Head of caudate nucleus (tissue), 42 donors: Measurements from ENCODE around the gene SHB.
A peak's percentile ranks its signal among the peaks of the same experiment; 100 is the strongest.

Experiments
- DNase-seq, 42 donors: peaks; one replicate each; pipeline versions ENCODE4 v3.0.0 to v3.0.0-alpha.2; 2020 to 2021; ENCODE audit warnings: mixed read lengths in 7 of 42
- intact Hi-C: fragments of 100-400 bp; cut with DNase I; formaldehyde crosslinking; loops from one replicate; pipeline ENCODE4 v1.15.0; 2022

The SHB gene

GRCh38 chr9:37938121-37938891 is 130.7 kb downstream of the SHB start:
- intact Hi-C loops: no loop called here

DNA sequence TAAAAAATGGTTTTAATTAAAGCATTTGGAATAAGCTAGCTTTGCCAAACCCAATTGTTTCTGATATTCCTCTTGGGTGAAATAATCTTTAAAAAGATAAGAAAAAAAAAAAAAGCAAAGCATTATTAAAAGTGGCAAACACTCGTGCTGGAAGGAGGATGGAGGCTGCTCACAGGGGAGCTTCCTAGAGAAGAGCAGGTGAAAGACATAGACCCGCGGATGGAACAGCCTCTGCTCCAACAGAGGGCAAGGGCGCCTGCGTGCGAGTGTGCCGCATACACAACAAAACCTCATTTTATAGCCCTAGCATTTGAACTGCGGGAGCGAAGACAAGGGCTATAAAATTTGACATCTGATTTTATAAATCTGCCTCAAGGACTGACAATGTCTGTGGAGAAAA is 131.7 kb downstream of the SHB start:
- intact Hi-C loops: no loop called here
- no peak for DNase-seq

More at GRCh38 chr9:37938121-37938891, 130.7 kb downstream of the SHB start:
- peak in 38 of 42 donors; percentile 44 to 83 (median 64) for DNase-seq

DNA sequence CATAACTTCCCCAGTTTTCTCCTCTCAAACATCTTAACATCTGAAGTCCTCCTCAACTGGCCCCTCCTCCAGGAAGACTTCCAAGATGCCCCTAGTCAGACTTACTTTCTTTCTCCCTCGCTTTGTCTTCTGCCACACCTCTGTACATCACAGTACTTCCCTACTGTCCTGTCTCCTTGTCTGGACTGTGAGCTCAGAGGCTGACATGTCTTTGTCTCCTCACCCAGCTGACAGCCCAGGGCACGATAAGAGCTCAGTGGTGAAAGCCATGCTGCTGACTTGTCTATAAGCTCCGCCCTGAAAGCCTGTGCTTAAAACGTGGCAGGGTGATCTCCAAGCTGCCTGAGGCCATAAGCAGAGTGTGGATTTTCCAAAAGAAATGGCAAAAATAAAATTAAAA is 132.1 kb downstream of the SHB start:
- intact Hi-C loops: no loop called here
- DNase-seq: no peak

DNA sequence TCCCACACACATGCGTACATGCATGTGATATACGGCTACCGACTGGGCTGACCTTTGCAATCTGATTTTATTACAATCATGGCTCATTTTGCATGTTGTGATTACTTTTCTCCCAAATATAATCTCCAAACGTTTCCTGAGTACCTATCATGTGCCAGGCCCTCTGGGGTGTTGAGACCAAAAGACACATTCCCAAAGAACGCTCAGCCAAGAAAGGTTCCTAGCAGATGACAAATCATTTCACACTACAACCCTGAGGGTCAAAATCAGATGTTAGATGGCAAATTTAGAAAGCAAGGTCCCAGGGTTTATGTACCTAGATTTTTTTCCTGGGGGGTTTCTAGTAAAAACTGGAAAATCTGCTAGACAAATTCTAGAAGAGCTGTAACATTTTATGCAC is 132.7 kb downstream of the SHB start:
- DNase-seq: no peak
- intact Hi-C loops: no loop called here

DNA sequence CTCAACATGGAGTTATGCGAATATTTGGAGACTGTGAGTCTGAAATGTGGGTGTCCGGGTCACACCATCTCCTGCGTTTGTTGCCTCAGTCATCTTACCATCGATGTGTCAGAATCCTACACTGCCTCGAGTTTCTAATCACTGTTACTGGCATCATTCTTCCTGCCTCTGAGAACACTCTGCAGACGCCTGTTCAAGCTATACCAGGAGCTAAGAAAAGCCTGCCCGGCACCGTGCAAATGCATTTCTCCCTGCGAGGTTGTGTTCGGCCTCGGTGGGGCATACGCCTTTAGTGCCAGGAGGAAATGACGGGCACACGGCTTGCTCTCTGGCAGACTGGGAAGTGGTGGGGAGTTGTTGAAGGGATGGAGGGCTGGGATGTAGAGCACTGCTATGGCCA is 133.9 kb downstream of the SHB start:
- peak in 10 of 42 donors; percentile 31 to 73 (median 52) for DNase-seq
- intact Hi-C loops: no loop called here

GRCh38 chr9:37931592-37931991 is 137.4 kb downstream of the SHB start:
- no peak for DNase-seq

GRCh38 chr9:37929441-37929895 is 139.6 kb downstream of the SHB start:
- DNase-seq: no peak
- intact Hi-C loops: no loop called here

More at GRCh38 chr9:37931592-37931991, 137.4 kb downstream of the SHB start:
- intact Hi-C loops: no loop called here

DNA sequence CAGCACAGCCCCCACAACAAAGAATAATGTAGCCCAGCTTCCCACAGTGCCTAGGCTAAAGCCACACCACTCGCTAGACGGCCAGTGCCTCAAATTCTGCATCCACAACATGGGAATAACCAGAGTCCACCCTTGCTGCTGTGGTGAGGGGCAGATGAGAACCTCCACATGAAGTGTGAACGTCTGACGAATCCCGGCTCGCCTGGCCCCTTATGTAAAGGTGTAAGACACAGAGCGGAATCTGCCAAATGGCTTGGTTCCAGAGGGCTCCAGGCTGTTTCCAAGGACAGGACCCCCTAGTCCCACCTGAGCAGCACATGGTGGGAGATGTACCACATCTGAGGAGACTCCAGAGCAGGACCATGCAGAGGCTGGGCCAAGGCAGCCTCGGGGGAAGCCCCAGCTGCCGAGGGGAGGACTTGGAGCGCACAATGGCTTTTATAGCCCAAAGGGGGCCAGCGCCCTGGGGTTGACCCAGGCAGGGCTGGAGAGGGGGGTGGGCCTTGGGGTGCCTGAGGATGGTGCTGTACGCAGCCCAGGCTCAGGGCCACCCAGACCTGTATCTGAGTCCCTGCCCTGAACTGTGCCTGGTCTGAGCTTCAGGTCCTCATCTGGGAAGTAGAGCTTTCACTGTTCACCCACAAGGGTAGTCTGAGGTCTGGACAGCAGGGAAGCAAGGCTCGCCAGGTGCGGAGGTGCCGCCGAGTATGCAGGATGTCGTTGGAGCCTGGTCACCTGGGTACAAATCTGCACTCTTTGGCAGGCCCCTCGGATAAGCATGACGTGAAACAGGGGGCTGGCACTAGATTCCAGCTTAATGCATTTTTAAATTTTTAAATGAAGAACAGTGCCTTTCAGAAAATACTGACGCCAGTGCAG is 140.2 kb downstream of the SHB start:
- no peak for DNase-seq
- intact Hi-C loops: no loop called here

DNA sequence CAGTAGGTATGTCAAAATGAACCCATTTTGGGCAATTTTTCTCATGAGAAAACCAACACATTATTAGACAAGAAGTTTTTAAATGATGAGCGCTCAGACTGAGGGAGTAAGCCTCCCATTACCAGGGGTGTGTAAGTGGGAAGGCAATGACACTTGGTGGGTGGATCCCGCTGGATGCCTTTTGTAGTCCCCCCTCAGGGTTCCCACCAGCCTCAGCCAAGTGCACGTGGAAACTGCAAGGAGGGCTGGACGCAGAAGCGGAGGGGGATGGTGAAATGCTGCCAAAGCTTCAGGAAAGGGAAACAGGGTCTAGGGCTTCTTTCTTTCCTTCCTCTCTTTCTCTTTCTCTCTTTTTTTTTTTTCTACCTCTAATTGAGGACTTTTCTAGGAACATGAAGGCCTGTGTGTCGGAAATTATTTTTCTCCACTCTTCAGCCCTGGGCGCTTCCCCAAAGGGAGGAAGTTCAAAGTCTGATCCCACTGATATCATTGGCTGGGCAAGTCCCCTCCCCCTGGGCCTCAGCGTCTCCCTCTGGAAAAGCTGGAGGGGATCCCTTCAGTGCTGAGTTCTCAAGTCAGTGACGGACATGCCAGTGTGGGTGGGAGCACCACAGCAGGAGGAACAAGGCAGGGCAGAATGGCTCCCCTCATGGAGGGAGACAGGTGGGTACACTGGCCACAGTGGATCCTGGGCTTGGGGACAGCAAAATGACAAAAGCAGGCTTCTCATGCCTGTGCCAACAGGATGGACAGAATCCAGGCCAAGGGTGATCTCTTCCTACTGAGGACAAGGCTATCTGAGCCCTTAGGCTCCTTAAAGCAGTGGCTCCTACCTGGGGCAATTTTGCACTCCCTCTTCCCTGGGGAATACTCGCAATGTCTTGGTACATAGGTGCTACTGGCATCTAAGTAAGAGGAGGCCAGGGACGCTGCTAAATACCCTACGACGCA is 141.2 kb downstream of the SHB start:
- DNase-seq: peak in 4 of 42 donors; percentile 42 to 63 (median 48)
- intact Hi-C loops: no loop called here

DNA sequence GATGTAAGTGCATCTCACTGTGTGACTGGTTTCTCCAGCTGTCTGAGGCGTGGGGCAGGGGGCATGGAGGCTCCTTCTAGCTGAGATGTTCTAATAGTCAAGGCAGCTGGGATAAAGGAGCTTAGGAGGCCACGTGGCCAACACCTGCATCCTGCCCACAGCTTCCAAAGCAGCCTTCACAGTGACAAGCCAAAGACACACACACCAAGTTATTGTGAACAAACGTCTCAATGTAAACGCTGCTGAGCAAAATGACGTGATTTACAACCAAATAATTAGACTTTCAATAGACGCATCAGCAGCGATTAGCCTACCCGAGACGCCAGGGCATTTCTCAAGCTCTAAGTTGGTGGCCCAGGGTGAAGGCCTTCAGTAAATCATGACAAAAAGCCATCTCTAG is 141.9 kb downstream of the SHB start:
- no peak for DNase-seq
- intact Hi-C loops: no loop called here

- intact Hi-C loops: no loop called here
- no peak for DNase-seq
Observed at GRCh38 chr9:37926737-37927118, 142.3 kb downstream of the SHB start.

DNA sequence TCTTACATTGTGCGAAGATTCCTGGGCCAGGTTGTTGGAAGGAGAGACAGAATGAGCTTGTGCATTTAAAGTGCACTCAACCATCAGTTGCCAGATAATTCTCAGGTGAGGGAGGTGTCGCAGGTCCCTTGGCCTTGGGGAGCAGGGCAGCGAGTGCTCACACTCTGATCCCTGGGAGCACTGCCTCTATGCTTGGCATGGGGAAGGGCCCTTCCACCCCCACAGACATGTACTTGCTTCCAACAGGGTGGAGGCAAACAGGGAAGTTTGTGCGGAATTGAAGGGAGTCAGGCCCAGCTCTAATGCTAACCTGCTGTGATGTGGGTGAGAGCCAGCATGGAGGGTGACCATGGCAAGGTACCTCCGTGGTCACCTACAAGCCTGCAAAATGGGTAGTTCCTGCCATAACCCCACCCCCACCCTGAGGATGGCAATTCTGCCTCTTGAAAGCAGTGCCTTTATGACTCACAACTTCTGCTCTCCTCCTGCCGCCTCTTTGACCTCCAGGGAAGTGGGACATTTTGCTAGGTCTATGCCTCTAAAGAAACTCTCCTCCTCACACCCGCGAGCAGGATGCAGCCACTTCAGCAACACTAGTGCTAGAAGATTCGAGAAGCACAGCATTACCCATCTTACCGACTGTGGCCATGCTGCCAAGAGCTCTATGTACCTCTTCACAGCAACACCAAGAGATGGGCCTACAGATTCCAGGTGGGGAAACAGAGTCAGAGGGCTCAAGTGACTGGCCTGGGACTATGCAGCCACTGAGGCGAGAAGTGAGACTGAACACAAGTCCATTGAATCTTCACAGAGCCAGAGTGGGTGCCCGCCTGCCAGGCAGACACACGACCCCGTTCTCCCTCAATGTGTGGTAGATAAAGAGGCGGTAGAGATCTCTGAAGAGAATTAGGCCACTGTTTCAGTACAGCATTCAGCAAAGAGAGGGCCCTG is 143.0 kb downstream of the SHB start:
- intact Hi-C loops: no loop called here
- DNase-seq: no peak

DNA sequence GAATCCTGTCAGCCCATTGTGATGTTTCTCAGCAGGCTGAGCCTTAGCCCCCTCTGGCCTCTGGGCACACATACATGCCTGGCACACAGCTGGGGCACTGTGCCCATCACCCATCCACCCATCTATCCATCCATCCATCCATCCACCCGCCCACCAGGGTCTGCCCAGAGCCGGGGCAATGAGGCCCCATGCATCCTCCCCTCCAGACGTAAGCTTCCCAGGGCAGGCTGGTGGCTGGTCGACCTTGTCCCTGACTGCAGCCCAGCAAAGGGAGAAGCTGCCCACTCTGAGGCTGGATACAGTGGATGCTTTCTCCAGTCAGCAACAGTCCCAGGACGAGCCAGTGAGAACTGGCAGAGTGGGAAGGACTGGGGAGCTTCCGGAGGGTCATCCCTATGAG is 144.0 kb downstream of the SHB start:
- intact Hi-C loops: no loop called here

DNA sequence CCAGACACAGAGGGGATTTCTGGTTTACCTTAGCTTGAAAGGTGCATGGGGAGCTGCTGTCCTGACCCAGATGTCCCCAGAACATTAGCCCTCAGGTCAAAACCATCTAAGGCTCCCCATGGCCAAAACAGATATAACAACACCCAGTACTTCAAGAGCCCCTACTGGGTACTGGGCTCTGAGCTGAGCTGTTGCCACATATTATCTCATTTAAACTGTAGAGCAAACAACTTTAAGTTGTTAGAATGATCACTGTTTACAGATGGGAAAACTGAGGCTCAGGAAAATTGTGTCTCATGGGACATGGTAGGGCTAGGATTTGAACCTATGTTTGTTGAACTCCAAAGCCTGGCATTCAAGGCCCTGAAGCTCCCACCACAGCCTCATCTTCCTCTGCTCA is 144.5 kb downstream of the SHB start:
- intact Hi-C loops: no loop called here

More for the DNA sequence above, 144.0 kb downstream of the SHB start:
- no peak for DNase-seq

GRCh38 chr9:37923796-37924427 is 145.1 kb downstream of the SHB start:
- intact Hi-C loops: no loop called here
- DNase-seq: peak in 1 of 42 donors; percentile 58

More for the DNA sequence above, 144.5 kb downstream of the SHB start:
- no peak for DNase-seq

DNA sequence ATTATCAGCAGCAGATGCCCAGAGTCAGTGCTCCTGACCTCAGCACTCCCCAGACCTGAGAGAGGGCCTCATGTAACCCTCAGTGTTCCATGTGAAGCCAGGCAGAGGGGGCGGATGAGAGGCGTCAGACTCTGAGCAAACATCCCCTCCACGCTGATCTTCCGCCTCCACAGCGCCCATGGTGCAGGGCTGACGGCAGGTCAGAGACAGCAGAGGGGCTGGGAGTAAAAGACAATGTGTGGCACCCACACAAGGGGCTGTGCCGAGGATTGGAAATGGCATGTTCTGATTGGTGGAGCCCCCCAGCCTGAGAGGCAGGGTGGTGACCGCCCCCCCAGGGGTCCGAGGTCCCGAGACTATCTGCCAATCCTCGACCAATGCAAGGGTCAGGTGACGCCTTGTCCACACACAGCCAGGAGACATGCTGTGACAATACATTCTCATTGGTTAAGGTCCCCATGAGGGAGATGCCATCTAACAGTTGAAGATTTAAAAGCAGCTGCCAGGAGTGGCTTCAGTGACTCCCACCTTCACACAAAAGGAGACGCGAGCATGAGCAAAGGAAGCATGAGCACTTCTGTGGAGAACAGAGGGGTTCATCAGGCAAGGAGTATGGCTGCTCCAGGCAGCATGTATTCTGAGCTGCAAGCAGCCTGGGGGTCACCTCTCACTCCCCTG is 145.8 kb downstream of the SHB start:
- intact Hi-C loops: no loop called here
- peak in 8 of 42 donors; percentile 15 to 65 (median 52) for DNase-seq
